ENCODE data around the gene GCSAM.

The GCSAM gene, protein sequence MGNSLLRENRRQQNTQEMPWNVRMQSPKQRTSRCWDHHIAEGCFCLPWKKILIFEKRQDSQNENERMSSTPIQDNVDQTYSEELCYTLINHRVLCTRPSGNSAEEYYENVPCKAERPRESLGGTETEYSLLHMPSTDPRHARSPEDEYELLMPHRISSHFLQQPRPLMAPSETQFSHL

DNA sequence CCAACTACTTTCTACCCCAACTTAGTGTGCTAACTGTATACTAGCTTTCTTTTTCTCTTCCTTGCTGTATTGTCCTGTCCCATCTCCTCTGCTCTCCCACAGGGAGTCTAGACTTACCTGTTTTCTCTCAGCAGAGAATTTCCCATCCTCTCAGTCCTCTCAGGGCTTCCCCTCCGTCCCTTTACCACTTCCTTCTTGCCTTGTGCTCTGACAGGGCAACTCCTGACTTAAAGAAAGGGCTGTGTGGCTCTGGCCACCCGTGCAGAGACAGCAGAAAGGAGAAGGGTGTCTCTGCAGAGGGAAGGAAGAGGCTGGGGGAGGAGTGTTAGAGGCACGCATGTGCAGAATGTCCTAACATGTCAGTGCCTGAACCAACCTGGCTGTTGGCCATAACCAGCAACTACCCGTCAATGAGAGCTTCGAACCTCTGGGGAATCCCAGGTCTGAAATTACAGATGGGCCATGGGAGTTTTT, at the start of gene GCSAM:
TSS of gene GCSAM (minus strand) at position 274 of the 474 bp plus-strand sequence. CDS start at position 146, 128 bp downstream.
- DNase-seq, result no peak

DNA sequence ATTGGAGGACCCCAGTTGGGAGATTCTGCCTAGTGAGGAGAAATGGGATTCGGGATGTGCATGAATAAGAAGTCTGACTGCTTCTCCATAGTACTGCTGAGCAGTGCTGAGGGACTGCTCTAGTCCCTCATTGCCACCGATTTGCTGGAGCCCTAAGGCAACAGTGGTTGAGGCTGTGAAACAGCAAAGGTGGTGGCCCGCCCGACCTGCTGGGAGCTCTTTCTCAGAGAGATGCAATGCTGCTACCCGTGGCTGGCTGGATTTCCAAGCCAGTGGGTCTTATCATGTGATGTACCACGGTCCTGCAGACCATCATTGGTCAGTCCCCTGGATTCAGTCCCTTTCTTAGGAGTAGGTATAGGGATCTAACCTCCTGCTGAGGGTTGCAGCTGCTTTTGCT, 42.6 kb upstream of the GCSAM start:
- no peak for DNase-seq

DNA sequence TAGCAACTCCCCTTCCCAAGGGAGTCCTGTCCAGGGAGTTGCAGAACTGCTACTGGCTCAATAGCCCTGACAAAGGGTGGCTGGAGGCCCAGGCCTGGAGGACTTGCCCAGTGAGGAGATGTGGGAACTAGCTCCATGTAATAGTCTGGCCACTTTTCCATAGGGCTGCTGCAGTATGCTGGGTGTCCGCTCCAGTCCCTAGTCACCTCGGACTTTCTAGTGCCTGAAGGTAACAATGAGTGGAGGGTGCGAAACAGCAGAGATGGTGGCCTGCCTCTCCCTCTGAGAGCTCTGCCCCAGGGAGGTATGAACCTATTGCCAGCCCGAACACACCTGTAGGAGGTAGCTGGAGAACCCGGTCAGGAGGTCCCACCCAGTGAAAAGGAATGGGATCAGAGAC, 42.0 kb upstream of the GCSAM start:
- no peak for DNase-seq

DNA sequence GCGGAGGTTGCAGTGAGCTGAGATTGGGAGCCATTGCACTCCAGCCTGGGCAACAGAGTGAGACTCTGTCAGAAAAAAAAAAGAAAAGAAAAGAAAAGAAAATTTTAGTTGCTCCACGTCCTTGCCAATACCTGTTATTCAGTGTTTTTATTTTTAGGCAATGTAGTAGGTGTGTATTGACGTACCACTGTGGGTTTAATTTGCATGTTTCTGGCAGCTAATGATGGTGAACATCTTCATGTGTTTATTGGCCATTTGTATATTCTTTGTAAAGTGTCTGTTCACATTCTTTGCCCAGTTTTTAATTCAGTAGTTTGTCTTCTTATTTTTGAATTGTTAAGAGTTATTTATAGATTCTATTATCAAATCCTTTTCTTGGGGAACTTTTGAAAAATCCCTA, 38.1 kb upstream of the GCSAM start:
- DNase-seq, result no peak

DNA sequence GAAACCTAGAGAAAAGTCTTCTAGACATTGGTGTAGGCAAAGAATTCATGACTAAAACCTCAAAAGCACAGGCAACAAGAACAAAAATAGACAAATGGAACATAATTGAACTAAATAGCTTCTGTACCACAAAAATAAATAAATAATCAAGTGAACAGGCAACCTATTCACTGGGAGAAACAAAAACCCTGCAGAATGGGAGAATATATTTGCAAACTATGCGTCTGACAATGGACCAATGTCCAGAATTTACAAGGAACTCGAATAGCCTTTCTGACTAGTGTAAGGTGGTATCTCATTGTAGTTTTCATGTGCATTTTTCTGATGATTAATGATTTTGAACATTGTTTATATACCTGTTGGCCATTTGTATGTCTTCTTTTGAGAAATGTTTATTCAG, 37.0 kb upstream of the GCSAM start:
- DNase-seq, result no peak

DNA sequence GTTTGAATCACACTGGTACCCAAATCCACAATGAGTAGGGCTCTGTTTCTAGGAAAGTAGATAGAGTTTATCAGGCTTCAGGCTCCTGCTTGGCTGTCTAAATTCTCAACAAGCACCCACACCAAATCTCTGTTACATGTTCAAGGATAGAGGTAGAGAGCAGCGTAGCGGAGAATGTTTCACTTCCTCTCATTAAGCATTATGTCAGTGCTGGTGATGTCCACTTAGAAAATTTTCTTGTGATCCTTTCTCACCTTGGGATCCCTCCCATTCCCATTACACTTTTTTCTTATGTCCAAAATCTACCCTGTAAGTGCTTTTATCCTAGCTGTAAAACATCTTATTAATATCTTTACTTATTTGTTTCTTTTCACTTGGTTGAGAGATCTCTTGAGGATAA, 34.7 kb upstream of the GCSAM start:
- no peak for DNase-seq

DNA sequence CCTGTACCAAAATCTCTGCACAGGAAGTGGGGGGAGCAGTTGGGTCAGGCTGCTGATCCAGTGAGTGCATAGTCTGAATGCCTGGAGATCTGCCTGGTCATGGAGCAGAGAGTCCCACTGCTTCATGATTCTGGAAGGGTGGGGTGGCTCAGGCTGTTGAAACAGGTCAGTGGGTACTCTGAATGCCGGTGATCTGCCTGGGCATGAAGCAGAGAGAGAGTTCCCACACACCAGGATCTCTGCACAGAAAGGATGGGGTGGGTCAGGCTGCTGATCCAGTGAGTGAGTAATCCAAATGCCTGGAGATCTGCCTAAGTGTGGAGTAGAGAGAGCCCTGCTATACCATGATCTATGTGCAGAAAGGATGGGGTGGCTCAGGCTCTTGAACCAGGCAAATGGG, 16.1 kb upstream of the GCSAM start:
- DNase-seq, result no peak

DNA sequence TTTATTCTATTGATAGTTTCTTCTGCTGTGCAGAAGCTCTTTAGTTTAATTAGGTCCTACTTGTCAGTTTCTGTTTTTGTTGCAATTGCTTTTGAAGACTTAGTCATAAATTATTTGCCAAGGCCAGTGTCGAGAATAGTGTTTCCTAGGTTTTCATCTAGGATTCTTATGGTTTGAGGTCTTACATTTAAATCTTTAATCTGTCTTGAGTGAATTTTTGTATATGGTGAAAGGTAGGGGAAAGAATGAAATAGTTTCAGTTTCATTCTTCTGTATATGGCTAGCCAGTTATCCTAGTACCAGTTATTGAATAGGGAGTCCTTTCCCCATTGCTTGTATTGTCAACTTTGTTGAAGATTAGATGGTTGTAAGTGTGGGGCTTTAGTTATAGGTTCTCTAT, 10.6 kb upstream of the GCSAM start:
- DNase-seq, result no peak

DNA sequence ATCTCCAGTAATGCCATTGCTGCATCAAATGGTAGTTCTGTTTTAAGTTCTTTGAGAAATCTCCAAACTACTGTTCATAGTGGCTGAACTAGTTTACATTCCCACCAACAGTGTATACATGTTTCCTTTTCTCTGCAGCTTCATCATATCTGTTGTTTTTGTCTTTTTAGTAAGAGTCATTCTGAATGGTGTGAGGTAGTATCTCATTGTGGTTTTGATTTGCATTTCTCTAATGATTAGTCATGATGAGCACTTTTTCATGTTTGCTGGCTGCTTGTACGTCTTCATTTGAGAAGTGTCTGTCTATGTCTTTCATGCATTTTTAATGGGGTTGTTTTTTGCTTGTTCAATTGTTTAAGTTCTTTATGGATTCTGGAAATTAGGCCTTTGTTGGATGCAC, 10.2 kb upstream of the GCSAM start:
- no peak for DNase-seq

DNA sequence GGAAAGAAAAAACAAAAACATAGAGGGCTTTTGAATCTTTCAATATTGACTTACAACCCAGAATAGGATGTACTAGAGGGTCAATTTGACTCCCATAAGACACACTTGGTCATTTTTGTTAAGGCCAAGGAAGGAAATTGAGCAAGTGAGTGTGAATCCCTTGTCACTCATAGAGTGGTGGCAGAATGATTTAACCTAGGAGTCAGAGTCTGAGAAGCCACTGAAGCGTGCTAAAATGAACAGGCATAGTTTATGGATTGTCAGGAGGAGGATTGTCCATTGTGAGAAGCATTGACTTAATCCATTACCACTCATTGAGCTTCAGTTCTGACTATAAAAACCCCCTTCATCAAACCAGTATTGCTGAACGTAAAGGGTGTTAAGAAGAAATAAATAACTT, 8.2 kb upstream of the GCSAM start:
- DNase-seq, result no peak

DNA sequence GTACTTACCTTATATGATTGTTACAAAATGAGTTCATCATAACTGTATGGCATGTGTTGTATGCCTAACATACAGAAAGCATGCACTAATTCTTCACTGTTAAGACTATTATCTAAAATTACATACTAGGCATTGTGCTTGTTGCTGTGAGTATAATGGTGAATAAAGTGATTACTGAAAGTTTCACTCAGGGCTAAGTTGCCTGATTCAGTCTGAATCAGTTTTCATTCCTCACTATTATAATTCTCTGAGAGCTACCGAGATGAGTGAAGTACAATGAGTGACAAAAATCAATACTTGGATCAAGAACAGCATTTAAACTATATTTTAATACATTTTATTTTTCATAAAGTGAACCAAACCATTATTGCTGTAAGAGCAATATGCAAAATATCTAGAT, 7.5 kb upstream of the GCSAM start:
- no peak for DNase-seq

DNA sequence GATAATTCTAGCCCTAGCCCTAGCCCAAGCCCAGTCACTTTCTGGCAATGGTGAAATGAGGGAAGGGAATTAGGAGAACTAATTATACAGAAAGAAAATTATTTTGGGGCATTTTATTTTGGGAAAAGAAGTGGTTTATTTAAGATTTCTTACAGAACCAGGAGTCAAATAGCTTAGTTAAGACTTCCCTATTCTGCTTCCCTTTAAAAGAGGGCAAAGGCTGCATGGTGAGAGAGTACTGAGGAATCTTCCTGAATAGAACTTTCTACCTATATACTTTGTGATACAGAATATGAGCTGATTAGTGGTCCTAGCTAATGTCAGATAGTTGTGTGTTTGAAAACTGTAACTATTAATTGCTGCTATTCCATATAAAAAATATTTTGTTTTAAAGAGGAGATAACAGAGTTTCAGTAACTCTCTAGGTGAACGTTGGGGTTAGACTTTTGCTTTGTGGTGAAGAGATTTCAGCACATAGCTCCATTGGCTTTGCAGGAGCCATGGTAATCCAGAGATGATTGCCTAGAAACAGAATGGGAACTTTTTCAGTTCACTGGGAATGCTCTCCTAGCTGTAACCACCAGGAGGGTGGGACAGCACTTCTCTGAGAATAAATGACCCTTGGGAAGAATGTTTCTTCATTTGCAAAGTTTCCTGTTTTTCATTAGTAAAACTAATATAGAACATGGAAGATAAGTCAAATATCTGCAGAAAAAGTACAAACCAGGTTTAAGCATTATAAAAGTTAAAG, 5.3 kb upstream of the GCSAM start:
- DNase-seq, result no peak

DNA sequence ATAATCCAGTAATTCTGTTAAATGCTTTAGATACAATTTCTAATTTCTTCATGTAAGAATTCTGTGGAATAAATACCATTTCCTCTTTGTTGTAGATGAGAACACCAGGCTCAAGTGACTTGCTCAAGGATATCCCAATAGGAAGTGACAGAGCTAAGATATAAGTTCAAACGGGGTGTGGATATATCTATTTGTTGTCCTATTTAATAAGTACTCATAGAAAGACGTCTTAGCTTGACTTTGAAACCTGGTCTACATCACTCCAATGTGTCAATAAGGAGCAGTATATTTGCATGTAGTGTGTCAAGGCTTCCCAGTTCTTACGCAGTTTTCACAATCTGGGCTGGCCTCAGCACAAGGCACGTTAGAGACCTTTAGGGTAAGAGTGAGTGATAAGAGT, 4.7 kb upstream of the GCSAM start:
- no peak for DNase-seq

DNA sequence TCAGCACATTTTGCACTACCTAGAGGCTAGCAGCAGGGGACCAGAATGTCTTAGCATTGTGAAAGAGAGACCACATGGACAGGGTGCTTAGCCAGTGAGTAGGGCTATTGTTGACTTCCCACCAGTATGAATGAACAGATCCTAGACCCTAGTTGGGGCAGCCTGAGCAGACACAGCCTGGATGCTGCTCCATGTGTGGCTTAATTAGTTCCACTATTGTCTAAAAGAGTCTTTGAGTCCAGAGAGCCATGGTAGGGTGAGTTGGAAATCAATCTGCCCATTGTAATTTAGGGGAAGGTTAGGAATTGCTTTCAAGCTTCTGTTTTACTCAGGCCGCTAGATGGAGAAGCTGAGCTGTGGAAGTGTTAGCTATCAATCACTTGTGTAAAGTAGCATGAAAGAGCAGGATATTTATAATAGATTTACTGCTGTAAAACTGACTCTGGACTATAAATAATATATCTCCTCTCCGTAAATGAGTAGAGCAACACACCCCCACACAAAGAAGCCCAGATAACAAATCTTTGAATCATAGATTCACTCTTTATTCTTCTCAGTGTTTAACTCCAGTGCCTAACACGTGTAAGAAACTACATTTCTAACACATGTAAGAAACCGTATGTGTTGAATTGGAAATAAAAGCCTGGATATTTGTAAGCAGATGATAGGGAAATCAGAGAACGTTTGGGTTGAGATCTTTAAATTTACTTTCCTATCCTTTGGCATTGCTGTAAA, 4.1 kb upstream of the GCSAM start:
- no peak for DNase-seq

DNA sequence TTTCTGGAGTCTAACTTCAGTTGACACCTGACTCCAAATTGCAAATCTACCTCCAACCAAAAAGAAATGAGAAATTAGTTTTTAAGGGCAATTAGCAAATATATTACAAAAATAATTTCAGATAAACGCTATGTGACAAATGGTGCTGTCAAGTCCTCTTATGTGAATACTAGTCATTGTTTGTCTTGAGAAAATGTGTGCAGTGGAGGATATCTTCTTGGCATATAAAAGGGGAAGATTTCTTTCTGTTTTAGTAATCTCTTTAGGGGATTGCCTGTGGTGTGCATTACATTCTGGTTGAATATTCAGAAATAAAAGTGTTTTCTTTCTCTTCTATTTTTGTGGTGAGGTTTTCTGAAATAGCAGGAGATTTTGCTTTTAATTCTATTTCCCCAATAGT, 3.0 kb upstream of the GCSAM start:
- DNase-seq, result no peak

DNA sequence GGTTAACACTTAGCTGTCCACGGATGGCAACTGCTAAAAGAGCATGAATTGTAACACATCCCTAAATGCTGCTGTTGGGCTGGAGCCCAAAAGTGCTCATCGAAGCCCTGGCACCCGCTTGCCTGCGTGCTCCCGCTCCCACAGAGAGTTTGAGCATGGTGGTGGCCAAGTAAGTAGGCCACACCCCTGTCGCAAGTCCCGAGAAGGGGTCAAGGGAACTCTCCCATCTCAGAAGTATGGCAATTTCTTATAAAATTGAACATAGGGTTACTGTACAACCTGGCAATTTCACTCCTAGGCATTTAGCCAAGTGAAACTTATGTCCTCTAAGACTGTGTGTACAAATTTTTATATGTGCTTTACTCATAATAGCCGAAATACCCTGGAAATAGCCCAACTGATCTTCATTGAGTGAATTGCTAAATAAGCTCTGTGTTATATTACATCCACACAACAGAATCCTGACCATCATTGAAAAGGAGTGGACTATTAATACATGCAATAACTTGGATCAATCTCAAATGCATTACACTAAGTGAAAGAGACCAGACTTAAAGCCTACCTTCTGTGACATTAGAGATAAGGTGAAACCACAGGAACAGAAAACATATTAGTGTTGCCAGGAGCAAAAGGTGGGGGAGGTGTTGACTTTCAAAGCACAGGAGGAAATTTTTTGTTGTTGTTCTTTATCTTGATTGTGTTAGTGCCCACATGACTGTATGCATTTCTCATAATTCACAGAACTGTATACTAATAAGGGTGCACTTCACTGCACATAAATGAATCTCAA, 1.5 kb upstream of the GCSAM start:
- DNase-seq, result no peak

DNA sequence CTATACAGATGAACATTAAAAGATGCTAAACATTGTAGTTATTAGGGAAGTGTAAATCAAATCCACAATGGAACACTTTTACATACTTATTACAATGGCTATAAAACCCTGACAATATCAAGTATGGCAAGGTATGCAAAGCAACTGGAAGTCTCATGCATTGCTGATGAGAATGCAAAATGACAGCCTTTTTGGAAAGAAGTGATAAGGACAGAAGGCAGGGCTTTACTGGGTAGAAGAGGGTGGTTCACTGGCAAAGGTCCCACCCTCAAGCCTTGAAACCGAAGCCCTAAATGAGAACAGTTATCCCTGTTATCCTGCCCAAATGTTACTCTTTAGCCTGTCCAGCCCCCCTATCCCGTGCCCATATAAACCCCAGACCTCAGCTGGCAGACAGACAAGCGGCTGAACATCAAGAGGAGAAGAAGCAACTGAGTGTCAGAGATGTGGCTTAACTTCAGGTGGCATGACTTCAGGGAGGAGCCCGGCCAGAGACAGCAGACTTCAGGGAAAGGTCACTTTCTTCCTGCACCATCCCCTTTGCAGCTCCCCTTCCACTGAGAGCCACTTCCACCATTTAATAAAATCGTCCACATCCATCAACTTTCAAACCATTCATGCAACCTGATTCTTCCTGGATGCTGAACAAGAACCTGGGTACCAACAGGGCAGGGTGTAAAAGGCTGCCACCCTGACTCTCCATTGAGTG, 732 bp upstream of the GCSAM start:
- no peak for DNase-seq

DNA sequence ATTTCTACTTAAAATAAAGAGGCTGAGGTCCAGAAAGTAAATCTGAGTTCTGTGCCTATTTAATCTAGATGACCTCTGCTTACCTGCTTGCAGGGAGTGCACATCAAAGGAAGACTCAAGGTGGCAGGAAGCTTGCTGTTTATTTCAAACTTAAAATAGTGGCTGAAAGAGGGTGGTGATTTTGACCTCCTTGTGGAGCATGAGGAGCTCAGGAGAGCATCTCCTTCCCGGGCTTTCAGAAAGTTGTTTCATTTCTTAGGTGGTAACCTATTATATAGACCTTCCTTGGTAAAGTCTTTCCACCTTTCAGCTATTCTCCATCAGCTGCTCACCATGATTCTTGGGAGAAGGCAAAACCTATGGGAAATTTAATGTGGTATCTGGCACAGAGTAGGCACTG, 494 bp downstream of the GCSAM start:
- DNase-seq, result no peak

DNA sequence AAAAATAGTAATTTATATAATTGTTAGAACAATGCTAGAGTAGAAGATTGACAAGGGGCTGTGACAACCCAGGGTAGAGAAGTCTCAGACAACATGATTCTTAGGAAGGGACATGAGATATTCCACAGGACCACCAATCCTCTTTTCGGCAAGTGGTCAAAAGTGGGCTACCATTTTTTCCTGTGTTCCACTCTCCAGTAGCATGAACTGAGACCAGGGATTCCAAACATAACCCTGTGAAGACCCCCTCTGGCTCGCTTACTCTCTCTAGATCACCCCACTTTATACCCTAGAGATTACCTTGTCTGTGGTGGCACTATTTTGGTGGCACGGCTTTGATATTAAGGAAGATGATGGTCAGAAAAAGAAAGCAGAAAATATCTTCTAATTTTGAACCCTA, 960 bp downstream of the GCSAM start:
- DNase-seq, result no peak

DNA sequence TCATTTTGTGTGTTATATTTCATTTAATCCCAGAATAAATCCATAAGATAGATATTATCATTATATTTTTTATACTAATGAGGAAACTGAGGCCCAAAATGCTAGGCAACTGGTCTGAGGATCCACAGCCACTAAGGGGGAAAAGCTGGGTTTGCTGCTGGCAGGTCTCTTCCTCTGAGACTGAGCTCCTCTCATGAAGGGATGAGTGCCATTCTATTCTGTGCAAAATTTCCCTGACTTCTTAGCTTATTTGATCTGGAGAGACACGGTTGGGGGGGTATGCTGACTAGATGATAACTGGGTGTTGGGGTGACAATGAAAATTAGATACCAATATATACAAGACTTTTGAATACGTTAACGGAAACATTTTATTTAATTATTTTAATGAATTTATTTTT, 1.9 kb downstream of the GCSAM start:
- no peak for DNase-seq

DNA sequence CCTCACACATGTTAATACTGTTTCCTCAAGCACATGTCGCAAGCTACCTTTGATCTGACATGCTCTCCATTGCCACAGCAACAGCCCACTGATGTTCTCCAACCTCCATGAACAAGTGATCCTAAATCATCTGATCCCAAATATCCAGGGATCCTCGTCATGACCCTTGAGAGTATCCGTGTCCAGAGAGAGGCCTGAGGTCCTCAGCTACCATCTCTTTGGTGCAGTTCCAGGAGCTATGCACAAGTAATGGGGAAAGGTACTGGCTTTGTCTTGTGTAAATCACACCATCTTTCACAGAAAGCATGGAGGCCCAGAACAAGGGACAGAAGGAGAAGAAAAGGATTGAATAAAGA, 2.4 kb downstream of the GCSAM start:
- DNase-seq, result no peak

DNA sequence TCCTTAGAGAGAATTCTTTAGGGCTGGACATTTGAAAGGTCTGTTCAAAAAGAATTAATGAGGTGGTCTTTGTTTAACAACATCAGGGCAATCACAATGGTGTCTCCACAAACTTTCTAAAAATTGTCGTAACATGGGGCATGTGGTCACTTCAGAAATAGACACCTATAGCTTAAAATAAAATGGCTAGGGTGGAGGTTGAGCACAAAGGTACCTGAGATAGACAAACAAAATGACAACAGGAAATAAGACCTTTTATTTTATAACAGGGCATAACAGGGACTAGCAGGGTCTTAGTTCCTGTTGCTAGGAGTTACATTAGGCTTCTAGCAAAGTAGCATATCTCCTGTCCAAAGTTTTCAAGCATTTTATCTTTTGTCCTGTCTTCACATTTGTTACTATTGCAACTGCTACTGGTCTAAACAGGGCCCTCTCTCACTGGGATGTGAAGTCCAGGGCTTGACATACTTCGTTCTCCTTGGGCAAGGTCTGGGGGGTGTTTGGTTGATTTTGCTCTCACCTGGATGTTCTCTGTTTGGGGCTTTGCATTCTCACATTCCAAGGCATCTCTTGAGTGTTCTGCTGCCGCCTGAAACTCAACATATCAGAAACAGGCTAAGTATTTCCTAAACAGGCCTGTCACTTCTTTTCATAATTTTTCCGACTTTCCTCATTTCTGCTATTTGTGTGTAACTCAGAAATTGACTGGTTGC, 3.0 kb downstream of the GCSAM start:
- DNase-seq, result no peak

Measured in 8988T (cell line).